ENCODE results near the gene GJC3. TPM values are rescaled to one million over a fixed set of nuclear protein-coding genes. Genes with fewer than 3 reads are reported as not detected.

The GJC3 gene
- total and polyA plus RNA-seq, 2 of the 13 experiments (the other 11 are each of a cell fraction or from before 2014, with no cell fraction given) = 0.75 to 1.4 TPM

- TF ChIP-seq AHR (CRISPR knock-in tag; IDR thresholded peaks at IDR 0.05) (no peak), TBX2 (CRISPR knock-in tag; IDR thresholded peaks at IDR 0.05; ENCODE audit: borderline replicate concordance) (no peak), ZNF605 (CRISPR knock-in tag; IDR thresholded peaks at IDR 0.05) (no peak), GATAD2A (CRISPR knock-in tag; IDR thresholded peaks at IDR 0.05) (no peak), ZNF446 (CRISPR knock-in tag; IDR thresholded peaks at IDR 0.05) (no peak), ZSCAN29 (CRISPR knock-in tag; conservative IDR thresholded peaks at IDR 0.05) (no peak), CBX2 (IDR thresholded peaks at IDR 0.05; ENCODE audit: low read depth, low read length) (no peak), CBX2 (CRISPR knock-in tag; IDR thresholded peaks at IDR 0.05; ENCODE audit: low read depth) (no peak), ELF1 (CRISPR knock-in tag; IDR thresholded peaks at IDR 0.05) (no peak), ZBTB46 (CRISPR knock-in tag; IDR thresholded peaks at IDR 0.05; ENCODE audit: borderline replicate concordance) (no peak)
- TF ChIP-seq, protein P1, sequence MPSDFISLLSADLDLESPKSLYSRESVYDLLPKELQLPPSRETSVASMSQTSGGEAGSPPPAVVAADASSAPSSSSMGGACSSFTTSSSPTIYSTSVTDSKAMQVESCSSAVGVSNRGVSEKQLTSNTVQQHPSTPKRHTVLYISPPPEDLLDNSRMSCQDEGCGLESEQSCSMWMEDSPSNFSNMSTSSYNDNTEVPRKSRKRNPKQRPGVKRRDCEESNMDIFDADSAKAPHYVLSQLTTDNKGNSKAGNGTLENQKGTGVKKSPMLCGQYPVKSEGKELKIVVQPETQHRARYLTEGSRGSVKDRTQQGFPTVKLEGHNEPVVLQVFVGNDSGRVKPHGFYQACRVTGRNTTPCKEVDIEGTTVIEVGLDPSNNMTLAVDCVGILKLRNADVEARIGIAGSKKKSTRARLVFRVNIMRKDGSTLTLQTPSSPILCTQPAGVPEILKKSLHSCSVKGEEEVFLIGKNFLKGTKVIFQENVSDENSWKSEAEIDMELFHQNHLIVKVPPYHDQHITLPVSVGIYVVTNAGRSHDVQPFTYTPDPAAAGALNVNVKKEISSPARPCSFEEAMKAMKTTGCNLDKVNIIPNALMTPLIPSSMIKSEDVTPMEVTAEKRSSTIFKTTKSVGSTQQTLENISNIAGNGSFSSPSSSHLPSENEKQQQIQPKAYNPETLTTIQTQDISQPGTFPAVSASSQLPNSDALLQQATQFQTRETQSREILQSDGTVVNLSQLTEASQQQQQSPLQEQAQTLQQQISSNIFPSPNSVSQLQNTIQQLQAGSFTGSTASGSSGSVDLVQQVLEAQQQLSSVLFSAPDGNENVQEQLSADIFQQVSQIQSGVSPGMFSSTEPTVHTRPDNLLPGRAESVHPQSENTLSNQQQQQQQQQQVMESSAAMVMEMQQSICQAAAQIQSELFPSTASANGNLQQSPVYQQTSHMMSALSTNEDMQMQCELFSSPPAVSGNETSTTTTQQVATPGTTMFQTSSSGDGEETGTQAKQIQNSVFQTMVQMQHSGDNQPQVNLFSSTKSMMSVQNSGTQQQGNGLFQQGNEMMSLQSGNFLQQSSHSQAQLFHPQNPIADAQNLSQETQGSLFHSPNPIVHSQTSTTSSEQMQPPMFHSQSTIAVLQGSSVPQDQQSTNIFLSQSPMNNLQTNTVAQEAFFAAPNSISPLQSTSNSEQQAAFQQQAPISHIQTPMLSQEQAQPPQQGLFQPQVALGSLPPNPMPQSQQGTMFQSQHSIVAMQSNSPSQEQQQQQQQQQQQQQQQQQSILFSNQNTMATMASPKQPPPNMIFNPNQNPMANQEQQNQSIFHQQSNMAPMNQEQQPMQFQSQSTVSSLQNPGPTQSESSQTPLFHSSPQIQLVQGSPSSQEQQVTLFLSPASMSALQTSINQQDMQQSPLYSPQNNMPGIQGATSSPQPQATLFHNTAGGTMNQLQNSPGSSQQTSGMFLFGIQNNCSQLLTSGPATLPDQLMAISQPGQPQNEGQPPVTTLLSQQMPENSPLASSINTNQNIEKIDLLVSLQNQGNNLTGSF (CRISPR knock-in tag; IDR thresholded peaks at IDR 0.05) = no peak
- TF ChIP-seq, protein P2, sequence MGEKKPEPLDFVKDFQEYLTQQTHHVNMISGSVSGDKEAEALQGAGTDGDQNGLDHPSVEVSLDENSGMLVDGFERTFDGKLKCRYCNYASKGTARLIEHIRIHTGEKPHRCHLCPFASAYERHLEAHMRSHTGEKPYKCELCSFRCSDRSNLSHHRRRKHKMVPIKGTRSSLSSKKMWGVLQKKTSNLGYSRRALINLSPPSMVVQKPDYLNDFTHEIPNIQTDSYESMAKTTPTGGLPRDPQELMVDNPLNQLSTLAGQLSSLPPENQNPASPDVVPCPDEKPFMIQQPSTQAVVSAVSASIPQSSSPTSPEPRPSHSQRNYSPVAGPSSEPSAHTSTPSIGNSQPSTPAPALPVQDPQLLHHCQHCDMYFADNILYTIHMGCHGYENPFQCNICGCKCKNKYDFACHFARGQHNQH (CRISPR knock-in tag; IDR thresholded peaks at IDR 0.05) = no peak
- no TSS peak for BruUV-seq (replicated peaks)
- no peaks in the 10 kb centered on the region for H3K4me1 ChIP-seq (ENCODE audit: insufficient read depth, low read length)
- peaks cover 30% of the 10 kb centered on the region for H3K79me2 ChIP-seq (ENCODE audit: insufficient read depth, low read length)
- ATAC-seq = no peak
- H3K4me2 ChIP-seq (ENCODE audit: low read depth, low read length) = no peak overlapping the region
- intact Hi-C loops (cut with micrococcal nuclease; ENCODE audit: unreplicated experiment) = loop anchor here (10.0 kb wide), 1 partner anchor 276 kb away; no protein-coding TSS in a partner anchor
- ChIA-PET POLR2A (no interaction called here), CTCF (ENCODE audit: low intra/inter-chr PET ratio, low total read pairs) (interaction anchor here (4.2 kb wide), 1 partner anchor 80 kb away, joined by 33 read pairs; no protein-coding TSS in a partner anchor)
- DNase-seq (ENCODE audit: low spot score) = no peak
- no peak overlapping the region for H2AFZ ChIP-seq (ENCODE audit: low read length)
- no peaks in the 10 kb centered on the region for H3K27me3 ChIP-seq (ENCODE audit: control insufficient read depth in 1 of 2, insufficient read depth in 2 of 2, low read length in 2 of 2)
- H3K27ac ChIP-seq (ENCODE audit: extremely low read length, insufficient read depth, low read length) = no peak overlapping the region
- in situ Hi-C loops (cut with HindIII; ENCODE audit: extremely low pct_ligation_motif_present, low pct_unique_long_range_greater_than_20kb) = loop anchor here (5.0 to 10.0 kb wide), 2 partner anchors 81 to 144 kb away; no protein-coding TSS in a partner anchor
- peaks cover 19 to 55% of the 10 kb centered on the region in 2 experiments for H3K36me3 ChIP-seq (replicated peaks in 1 of 2; ENCODE audit: control insufficient read depth in 1 of 2, insufficient read depth in 2 of 2, low read length in 2 of 2)
- 0 out of 2 replicates have a peak, but pooled peaks cover 5% of the 10 kb centered on the region for H4K20me1 ChIP-seq (ENCODE audit: insufficient read depth, low read length)
- no peak for FAIRE-seq
- WGBS (ENCODE audit: low lambda C conversion rate) = 98% methylated on average over 2 of the region's 2 CpGs
- no peak overlapping the region for H3K9ac ChIP-seq (ENCODE audit: insufficient read depth, low read depth, low read length)
- H3K4me3 ChIP-seq (replicated peaks in 1 of 3; ENCODE audit: insufficient read depth in 1 of 3, low read depth in 2 of 3, low read length in 3 of 3) = no peak overlapping the region
- H3K9me3 ChIP-seq (ENCODE audit: low read length) = no peaks in the 10 kb centered on the region
Measured at GRCh38 chr7:99910976-99911375, 18.4 kb downstream of the GJC3 start.

Measured in HepG2 (cell line).